KOPT-K1 (cell line): Measurements from ENCODE around the gene WWP2.
"Not testable (repeated sequence)": the region's sequence is repeated elsewhere in the genome, so short reads cannot be mapped to it uniquely, and the experiment has no call there.

ENCODE experiments used
- H3K27ac ChIP-seq: fragments of 200-600 bp; sonication (generic); 2 replicates; pipeline ENCODE4 v1.5.1; 2016; ENCODE audit warnings: antibody characterized with exemption, mild to moderate bottlenecking, low read depth, low read length; ENCODE audit not compliant: poor library complexity, severe bottlenecking
- H3K36me3 ChIP-seq: fragments of 200-600 bp; sonication (generic); 2 replicates; pipeline ENCODE4 v1.5.1; 2017; ENCODE audit warnings: antibody characterized with exemption, mild to moderate bottlenecking, low read length, moderate library complexity; ENCODE audit not compliant: insufficient read depth
- H3K9me3 ChIP-seq: fragments of 200-600 bp; sonication (generic); 2 replicates; pipeline ENCODE4 v1.5.1; 2017; ENCODE audit warnings: antibody characterized with exemption, low read length, mild to moderate bottlenecking; ENCODE audit not compliant: insufficient read depth, poor library complexity, severe bottlenecking

The WWP2 gene

GRCh38 chr16:69845181-69845580 is 83.0 kb downstream of the WWP2 start:
- Histone ChIP-seq H3K36me3 (0 out of 2 replicates have a peak, but pooled peaks cover 14% of the 10 kb centered on the region), H3K9me3 (no peaks in the 10 kb centered on the region), H3K27ac (no peak overlapping the region)

- no peak overlapping the region for H3K27ac ChIP-seq
- H3K36me3 ChIP-seq, result 0 out of 2 replicates have a peak, but pooled peaks cover 7% of the 10 kb centered on the region
Measured at GRCh38 chr16:69847643-69848042, 85.5 kb downstream of the WWP2 start.

GRCh38 chr16:69848637-69849545 is 86.8 kb downstream of the WWP2 start:
- Histone ChIP-seq H3K27ac (no peak overlapping the region), H3K9me3 (no peaks in the 10 kb centered on the region), H3K36me3 (0 out of 2 replicates have a peak, but pooled peaks cover 7% of the 10 kb centered on the region)

More at GRCh38 chr16:69847643-69848042, 85.5 kb downstream of the WWP2 start:
- no peaks in the 10 kb centered on the region for H3K9me3 ChIP-seq

- no peaks in the 10 kb centered on the region for H3K36me3 ChIP-seq
Measured at GRCh38 chr16:69851491-69852240, 89.5 kb downstream of the WWP2 start.

GRCh38 chr16:69852815-69853214 is 90.7 kb downstream of the WWP2 start:
- Histone ChIP-seq H3K36me3 (no peaks in the 10 kb centered on the region), H3K9me3 (no peaks in the 10 kb centered on the region), H3K27ac (no peak overlapping the region)

More at GRCh38 chr16:69851491-69852240, 89.5 kb downstream of the WWP2 start:
- H3K27ac ChIP-seq, result no peak overlapping the region
- H3K9me3 ChIP-seq, result no peaks in the 10 kb centered on the region

GRCh38 chr16:69853481-69853880 is 91.3 kb downstream of the WWP2 start:
- no peaks in the 10 kb centered on the region for H3K36me3 ChIP-seq
- no peaks in the 10 kb centered on the region for H3K9me3 ChIP-seq
- H3K27ac ChIP-seq, result no peak overlapping the region

- not testable (repeated sequence) for H3K36me3 ChIP-seq, H3K27ac ChIP-seq, H3K9me3 ChIP-seq
Measured at GRCh38 chr16:69854776-69855175, 92.6 kb downstream of the WWP2 start.

- Histone ChIP-seq H3K9me3 (no peaks in the 10 kb centered on the region), H3K36me3 (no peaks in the 10 kb centered on the region), H3K27ac (no peak overlapping the region)
Measured at GRCh38 chr16:69855592-69855991, 93.5 kb downstream of the WWP2 start.

- Histone ChIP-seq H3K36me3 (no peaks in the 10 kb centered on the region), H3K27ac (no peak overlapping the region), H3K9me3 (no peaks in the 10 kb centered on the region)
Measured at GRCh38 chr16:69858191-69859104, 96.3 kb downstream of the WWP2 start.

GRCh38 chr16:69859105-69859989 is 97.2 kb downstream of the WWP2 start:
- H3K9me3 ChIP-seq, result no peaks in the 10 kb centered on the region
- no peaks in the 10 kb centered on the region for H3K36me3 ChIP-seq
- no peak overlapping the region for H3K27ac ChIP-seq

- Histone ChIP-seq H3K27ac (no peak overlapping the region), H3K36me3 (no peaks in the 10 kb centered on the region), H3K9me3 (no peaks in the 10 kb centered on the region)
Measured at GRCh38 chr16:69860233-69861231, 98.4 kb downstream of the WWP2 start.

GRCh38 chr16:69861292-69862030 is 99.3 kb downstream of the WWP2 start:
- Histone ChIP-seq H3K9me3 (no peaks in the 10 kb centered on the region), H3K36me3 (no peaks in the 10 kb centered on the region), H3K27ac (no peak overlapping the region)
